Activated CD4-positive, alpha-beta T cell treated with anti-CD3 and anti-CD28 coated beads, Interleukin-2, amount 50 U/mL, for 1 hour (primary cell): ENCODE data around the gene REXO1.
A peak's percentile ranks its signal among the peaks of the same experiment; 100 is the strongest.

Experiments used
- DNase-seq: peaks from one replicate; pipeline ENCODE4 v3.0.0-alpha.2; 2020

The REXO1 gene

GRCh38 chr19:1828279-1829238 is 19.7 kb downstream of the REXO1 start:
- DNase-seq: no peak

GRCh38 chr19:1827566-1828278 is 20.6 kb downstream of the REXO1 start:
- DNase-seq: no peak

GRCh38 chr19:1826557-1827521 is 21.4 kb downstream of the REXO1 start:
- no peak for DNase-seq

- DNase-seq: peak; percentile 77
Observed at GRCh38 chr19:1825909-1826556, 22.2 kb downstream of the REXO1 start.

- DNase-seq: no peak
Observed at GRCh38 chr19:1824252-1824622, 24.0 kb downstream of the REXO1 start.

- no peak for DNase-seq
Observed at GRCh38 chr19:1823539-1824251, 24.6 kb downstream of the REXO1 start.

- no peak for DNase-seq
Observed at GRCh38 chr19:1823020-1823419, 25.3 kb downstream of the REXO1 start.

GRCh38 chr19:1822210-1822609 is 26.1 kb downstream of the REXO1 start:
- no peak for DNase-seq

GRCh38 chr19:1819341-1820255 is 28.7 kb downstream of the REXO1 start:
- no peak for DNase-seq

- no peak for DNase-seq
Observed at GRCh38 chr19:1818549-1819195, 29.6 kb downstream of the REXO1 start.

GRCh38 chr19:1817553-1818179 is 30.6 kb downstream of the REXO1 start:
- no peak for DNase-seq

GRCh38 chr19:1816530-1817298 is 31.6 kb downstream of the REXO1 start:
- DNase-seq: no peak

GRCh38 chr19:1815605-1816529 is 32.4 kb downstream of the REXO1 start:
- no peak for DNase-seq

GRCh38 chr19:1814833-1815604 is 33.3 kb downstream of the REXO1 start:
- no peak for DNase-seq

- no peak for DNase-seq
Observed at GRCh38 chr19:1814391-1814790, 33.9 kb downstream of the REXO1 start.
